Mesendoderm (in vitro differentiated cells): ENCODE measurements around the gene FBXL7.

ENCODE experiments used
- DNase-seq: peaks from one replicate; pipeline ENCODE4 v3.0.0; 2013
- H2AK5ac ChIP-seq: 2 replicates; pipeline ENCODE4 v1.6.1; 2013; ENCODE audit warnings: low read length, inconsistent platforms
- H2BK120ac ChIP-seq: 2 replicates; pipeline ENCODE4 v1.6.1; 2013; ENCODE audit warnings: low read depth, mild to moderate bottlenecking, low read length, moderate library complexity, mixed read lengths
- H2BK15ac ChIP-seq: replicated peaks from 2 replicates; pipeline ENCODE4 v1.6.1; 2013; ENCODE audit warnings: low read depth, mild to moderate bottlenecking, moderate library complexity
- H2BK5ac ChIP-seq: 2 replicates; pipeline ENCODE4 v1.6.1; 2013; ENCODE audit warnings: low read length, inconsistent platforms
- H3K18ac ChIP-seq: 2 replicates; pipeline ENCODE4 v1.6.1; 2013; ENCODE audit warnings: mild to moderate bottlenecking, low read length, mixed read lengths
- H3K23ac ChIP-seq: one replicate; pipeline ENCODE4 v1.6.1; 2013; ENCODE audit warnings: low read length
- H3K27ac ChIP-seq: 2 replicates; pipeline ENCODE4 v1.5.1; 2013; ENCODE audit warnings: low read depth, mild to moderate bottlenecking, inconsistent platforms, low read length, moderate library complexity
- H3K27me3 ChIP-seq: 2 replicates; pipeline ENCODE4 v1.6.1; 2013; ENCODE audit warnings: low read length, control low read depth, mild to moderate bottlenecking, inconsistent platforms; ENCODE audit not compliant: insufficient read depth, poor library complexity
- H3K36me3 ChIP-seq: 2 replicates; pipeline ENCODE4 v1.6.1; 2013; ENCODE audit warnings: low read length, inconsistent platforms; ENCODE audit not compliant: control insufficient read depth, insufficient read depth
- H3K4ac ChIP-seq: one replicate; pipeline ENCODE4 v1.6.1; 2013; ENCODE audit warnings: low read depth, mild to moderate bottlenecking, low read length, moderate library complexity
- H3K4me1 ChIP-seq: 2 replicates; pipeline ENCODE4 v1.6.1; 2013; ENCODE audit warnings: low read depth, low read length, inconsistent platforms; ENCODE audit not compliant: control insufficient read depth
- H3K4me2 ChIP-seq: 2 replicates; pipeline ENCODE4 v1.6.1; 2013; ENCODE audit warnings: low read length
- H3K4me3 ChIP-seq: 2 replicates; pipeline ENCODE4 v1.5.1; 2013; ENCODE audit warnings: mild to moderate bottlenecking, low read length
- H3K56ac ChIP-seq: one replicate; pipeline ENCODE4 v1.6.1; 2013; ENCODE audit warnings: low read length
- H3K79me1 ChIP-seq: 2 replicates; pipeline ENCODE4 v1.6.1; 2013; ENCODE audit warnings: low read length, inconsistent platforms
- H3K79me2 ChIP-seq: 2 replicates; pipeline ENCODE4 v1.6.1; 2013; ENCODE audit warnings: mild to moderate bottlenecking, low read length; ENCODE audit not compliant: control insufficient read depth, insufficient read depth
- H3K9ac ChIP-seq: 2 replicates; pipeline ENCODE4 v1.6.1; 2013; ENCODE audit warnings: low read length, inconsistent platforms
- H4K5ac ChIP-seq: one replicate; pipeline ENCODE4 v1.6.1; 2013; ENCODE audit warnings: low read length
- H4K8ac ChIP-seq: one replicate; pipeline ENCODE4 v1.6.1; 2013; ENCODE audit warnings: low read depth, mild to moderate bottlenecking, control low read depth, low read length, moderate library complexity
- WGBS: extraction: QIAGEN DNeasy Blood & Tissue Kit; methylation state at CpG from one replicate; pipeline ENCODE4 v1.1.7; 2013; ENCODE audit warnings: low lambda C conversion rate, missing lambda C conversion rate; ENCODE audit not compliant: insufficient coverage; ENCODE audit errors: extremely low coverage; 5-methylcytosine and 5-hydroxymethylcytosine counted together

The FBXL7 gene

DNA sequence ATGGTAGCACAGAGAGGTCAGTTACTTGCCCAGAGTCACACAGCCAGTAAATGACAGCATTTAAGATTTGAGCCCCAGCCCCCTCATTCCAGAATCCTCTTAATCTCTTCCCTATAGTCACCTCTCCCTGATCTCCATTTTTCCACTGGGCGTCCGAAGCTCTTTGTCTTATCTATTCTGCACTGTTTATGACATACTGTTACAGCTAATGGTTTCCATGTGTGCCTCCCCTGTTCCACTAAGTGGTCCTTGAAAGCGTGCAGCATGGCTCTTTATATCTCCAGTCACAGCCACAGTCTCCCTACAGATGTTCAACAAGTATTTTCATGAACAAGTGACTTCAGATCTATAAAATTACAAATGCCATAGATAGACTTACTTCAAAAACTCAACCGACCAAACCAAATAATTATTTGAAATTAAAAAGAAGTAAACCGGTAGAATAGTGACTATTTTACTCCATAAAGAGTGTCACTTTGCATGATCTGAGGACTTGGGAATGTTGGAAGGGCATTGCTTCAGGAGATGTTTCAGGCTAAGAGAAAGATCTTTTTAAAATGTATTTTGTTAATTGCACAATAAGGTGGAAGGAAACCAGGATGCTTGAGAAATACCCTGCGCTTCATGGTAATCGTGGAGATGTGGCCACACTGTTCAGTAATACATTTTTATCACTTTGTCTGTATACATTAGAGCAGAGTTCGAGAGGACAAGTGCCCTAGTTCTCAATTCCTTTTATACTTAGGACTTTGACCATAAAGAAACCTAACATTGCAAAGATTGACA is 237.2 kb downstream of the FBXL7 start:
- Histone ChIP-seq H3K4me3 (no peak overlapping the region), H3K4me1 (no peaks in the 10 kb centered on the region), H3K36me3 (no peaks in the 10 kb centered on the region), H3K56ac (no peak overlapping the region), H3K18ac (no peak overlapping the region), H3K4ac (no peak overlapping the region), H4K8ac (no peak overlapping the region), H3K27me3 (no peaks in the 10 kb centered on the region), H2BK120ac (no peak overlapping the region), H2BK5ac (no peak overlapping the region), H3K9ac (no peak overlapping the region), H3K23ac (no peak overlapping the region), H4K5ac (no peak overlapping the region), H3K4me2 (no peak overlapping the region), H3K79me1 (peaks cover 3% of the 10 kb centered on the region), H2AK5ac (no peak overlapping the region), H3K79me2 (no peaks in the 10 kb centered on the region), H3K27ac (no peak overlapping the region), H2BK15ac (no peak overlapping the region)
- WGBS = no CpG with 5 or more reads among the region's 8 CpGs
- no peak for DNase-seq

DNA sequence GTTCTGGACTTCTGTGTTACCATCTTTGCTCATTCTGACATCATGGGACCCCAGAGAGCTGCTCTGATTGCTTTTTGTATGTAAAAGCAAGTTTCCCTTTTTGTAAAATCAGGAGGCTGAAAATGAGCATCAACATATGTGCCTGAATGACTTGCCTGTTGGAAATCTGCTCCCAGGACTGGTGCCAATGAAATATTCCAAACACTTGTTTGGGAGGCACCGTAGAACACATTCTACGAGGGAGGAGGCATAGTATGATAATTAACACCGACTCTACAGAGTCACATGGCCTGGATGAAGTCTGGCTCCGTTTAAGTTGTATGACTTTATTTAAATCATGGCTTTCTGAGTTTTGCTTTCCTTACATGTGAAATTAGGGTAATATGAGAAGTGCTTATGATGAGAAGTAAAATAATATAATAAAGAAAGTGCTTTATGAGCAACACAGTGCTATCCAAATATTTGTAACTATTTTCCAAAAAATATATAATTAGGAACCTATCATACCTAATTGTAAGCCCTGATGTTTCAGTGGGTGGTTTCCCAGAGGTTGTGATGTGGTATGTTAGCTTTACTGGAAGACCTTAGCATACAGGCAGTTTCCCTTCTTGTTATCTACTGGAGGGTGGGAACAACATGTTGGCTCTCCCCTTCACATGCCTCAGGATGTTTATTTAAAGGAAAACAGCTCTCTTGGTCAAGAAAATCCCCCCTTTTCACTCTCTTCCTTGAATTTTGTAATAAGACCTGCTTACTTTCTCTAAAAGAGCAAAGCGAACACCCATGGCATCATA is 238.1 kb downstream of the FBXL7 start:
- Histone ChIP-seq H3K9ac (no peak overlapping the region), H3K4me1 (no peaks in the 10 kb centered on the region), H3K4me3 (no peak overlapping the region), H3K23ac (no peak overlapping the region), H3K18ac (no peak overlapping the region), H3K79me2 (no peaks in the 10 kb centered on the region), H3K4me2 (no peak overlapping the region), H3K27me3 (no peaks in the 10 kb centered on the region), H2BK5ac (no peak overlapping the region), H2BK15ac (no peak overlapping the region), H3K79me1 (peaks cover 3% of the 10 kb centered on the region), H4K8ac (no peak overlapping the region), H2BK120ac (no peak overlapping the region), H2AK5ac (no peak overlapping the region), H3K27ac (no peak overlapping the region), H4K5ac (no peak overlapping the region), H3K36me3 (no peaks in the 10 kb centered on the region), H3K4ac (no peak overlapping the region), H3K56ac (no peak overlapping the region)
- DNase-seq = no peak
- WGBS = no CpG with 5 or more reads among the region's 5 CpGs

DNA sequence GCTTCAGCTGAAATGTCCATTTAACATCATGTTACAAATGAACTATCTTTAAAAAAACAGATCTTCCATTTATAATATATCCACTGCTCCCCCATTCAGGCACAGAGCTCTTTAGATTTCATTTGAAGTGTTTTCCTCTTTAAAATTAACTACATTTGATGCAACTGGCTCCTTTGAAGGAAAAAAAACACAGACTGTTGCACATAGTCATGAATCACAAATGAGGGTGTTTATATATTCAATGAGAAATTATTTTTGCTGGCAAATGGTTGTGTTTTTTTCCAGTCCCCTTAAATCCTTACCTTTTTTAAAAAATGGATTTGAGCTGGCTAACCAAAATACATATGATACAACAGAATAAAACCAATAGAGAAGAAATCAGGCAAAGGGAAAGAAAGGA is 240.4 kb downstream of the FBXL7 start:
- Histone ChIP-seq H3K56ac (no peak overlapping the region), H3K79me1 (peaks cover 3% of the 10 kb centered on the region), H3K27ac (no peak overlapping the region), H3K9ac (no peak overlapping the region), H2AK5ac (no peak overlapping the region), H4K5ac (no peak overlapping the region), H2BK120ac (no peak overlapping the region), H2BK15ac (no peak overlapping the region), H3K4ac (no peak overlapping the region), H3K36me3 (no peaks in the 10 kb centered on the region), H3K23ac (no peak overlapping the region), H3K4me2 (no peak overlapping the region), H2BK5ac (no peak overlapping the region), H4K8ac (no peak overlapping the region), H3K4me3 (no peak overlapping the region), H3K27me3 (no peaks in the 10 kb centered on the region), H3K18ac (no peak overlapping the region), H3K4me1 (no peaks in the 10 kb centered on the region), H3K79me2 (no peaks in the 10 kb centered on the region)
- DNase-seq = no peak

DNA sequence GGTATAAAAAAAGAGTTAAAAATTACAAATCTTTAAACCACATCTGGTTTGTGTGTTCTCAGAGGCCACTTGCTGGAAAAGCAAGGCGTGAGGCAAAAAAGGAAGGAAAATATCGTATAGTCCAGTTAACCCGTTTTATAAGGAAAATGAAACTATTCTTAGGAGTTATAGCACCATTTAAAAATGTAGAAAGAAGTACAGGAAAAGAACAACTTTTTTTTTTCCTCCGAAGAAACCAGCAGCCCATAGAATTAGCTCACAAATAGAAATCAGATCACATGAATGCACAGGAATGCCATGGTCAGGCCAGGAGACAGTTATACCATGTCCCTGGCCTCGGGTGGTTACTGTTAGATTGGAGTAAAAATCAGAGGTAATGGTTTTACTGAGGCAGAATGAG is 241.6 kb downstream of the FBXL7 start:
- no peaks in the 10 kb centered on the region for H3K36me3 ChIP-seq
- H2BK5ac ChIP-seq = no peak overlapping the region
- DNase-seq = no peak
- no peak overlapping the region for H3K4me3 ChIP-seq
- H2BK15ac ChIP-seq = no peak overlapping the region
- H3K27me3 ChIP-seq = no peaks in the 10 kb centered on the region
- WGBS = no CpG with 5 or more reads among the region's 5 CpGs
- no peak overlapping the region for H3K23ac ChIP-seq
- no peak overlapping the region for H3K4me2 ChIP-seq
- H3K79me1 ChIP-seq = peaks cover 3% of the 10 kb centered on the region
- H4K5ac ChIP-seq = no peak overlapping the region
- H3K4ac ChIP-seq = no peak overlapping the region
- H2BK120ac ChIP-seq = no peak overlapping the region
- no peaks in the 10 kb centered on the region for H3K79me2 ChIP-seq
- H3K4me1 ChIP-seq = no peaks in the 10 kb centered on the region
- no peak overlapping the region for H3K56ac ChIP-seq
- H3K27ac ChIP-seq = no peak overlapping the region
- H3K18ac ChIP-seq = no peak overlapping the region
- H2AK5ac ChIP-seq = no peak overlapping the region
- no peak overlapping the region for H4K8ac ChIP-seq
- no peak overlapping the region for H3K9ac ChIP-seq

DNA sequence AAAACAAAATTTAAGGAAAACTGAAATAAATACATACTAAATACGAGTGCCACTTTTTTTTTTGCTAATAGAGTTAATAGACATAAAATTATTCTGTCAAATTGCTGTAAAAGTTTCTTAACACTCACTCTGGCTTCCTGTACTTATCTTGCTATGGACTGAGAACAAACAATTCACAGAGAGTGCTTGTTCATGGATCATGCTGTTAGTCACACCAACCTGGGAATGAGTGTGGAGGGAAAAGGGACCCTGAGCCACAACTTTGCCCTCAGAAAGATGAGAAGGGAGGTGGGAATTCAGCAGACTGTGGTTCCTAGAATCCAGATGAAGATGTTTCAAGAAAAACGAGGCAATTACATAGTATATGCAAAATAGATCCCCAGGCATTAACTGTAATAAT is 246.9 kb downstream of the FBXL7 start:
- H2AK5ac ChIP-seq = no peak overlapping the region
- no peak overlapping the region for H2BK120ac ChIP-seq
- H2BK15ac ChIP-seq = no peak overlapping the region
- DNase-seq = peak; percentile 4
- no peak overlapping the region for H3K9ac ChIP-seq
- no peak overlapping the region for H3K4me3 ChIP-seq
- H4K8ac ChIP-seq = no peak overlapping the region
- no peak overlapping the region for H2BK5ac ChIP-seq
- no peaks in the 10 kb centered on the region for H3K36me3 ChIP-seq
- no peak overlapping the region for H3K4ac ChIP-seq
- H3K18ac ChIP-seq = no peak overlapping the region
- no peak overlapping the region for H4K5ac ChIP-seq
- H3K79me1 ChIP-seq = no peaks in the 10 kb centered on the region
- H3K27ac ChIP-seq = no peak overlapping the region
- no peaks in the 10 kb centered on the region for H3K27me3 ChIP-seq
- no peaks in the 10 kb centered on the region for H3K79me2 ChIP-seq
- no peaks in the 10 kb centered on the region for H3K4me1 ChIP-seq
- H3K56ac ChIP-seq = no peak overlapping the region
- no peak overlapping the region for H3K4me2 ChIP-seq
- no CpG with 5 or more reads among the region's 2 CpGs for WGBS
- no peak overlapping the region for H3K23ac ChIP-seq
